Middle frontal gyrus (tissue), 1 donor: ENCODE results near the gene SMC5.
"Not testable (repeated sequence)": the region's sequence is repeated elsewhere in the genome, so short reads cannot be mapped to it uniquely, and the experiment has no call there.

Experiments
- DNase-seq: peaks from one replicate; pipeline ENCODE4 v3.0.0-alpha.2; 2015; ENCODE audit warnings: low spot score; ENCODE audit errors: extremely low spot score

Gene SMC5

GRCh38 chr9:70362952-70363351 lies 104.2 kb downstream of the SMC5 start:
- no peak for DNase-seq

GRCh38 chr9:70363760-70364159 lies 105.0 kb downstream of the SMC5 start:
- DNase-seq, result no peak

GRCh38 chr9:70367305-70367930 lies 108.6 kb downstream of the SMC5 start:
- no peak for DNase-seq

- DNase-seq, result no peak
Measured at GRCh38 chr9:70374962-70375618, 116.3 kb downstream of the SMC5 start.

- no peak for DNase-seq
Measured at GRCh38 chr9:70382046-70382708, 123.4 kb downstream of the SMC5 start.

- no peak for DNase-seq
Measured at GRCh38 chr9:70382709-70383605, 124.2 kb downstream of the SMC5 start.

- no peak for DNase-seq
Measured at GRCh38 chr9:70385426-70385825, 126.6 kb downstream of the SMC5 start.

- no peak for DNase-seq
Measured at GRCh38 chr9:70387663-70388062, 128.9 kb downstream of the SMC5 start.

- no peak for DNase-seq
Measured at GRCh38 chr9:70389188-70389587, 130.4 kb downstream of the SMC5 start.

- DNase-seq, result no peak
Measured at GRCh38 chr9:70389621-70390266, 131.0 kb downstream of the SMC5 start.

GRCh38 chr9:70390933-70391341 lies 132.2 kb downstream of the SMC5 start:
- no peak for DNase-seq

- no peak for DNase-seq
Measured at GRCh38 chr9:70392189-70392588, 133.4 kb downstream of the SMC5 start.

- DNase-seq, result no peak
Measured at GRCh38 chr9:70392850-70393249, 134.1 kb downstream of the SMC5 start.

- DNase-seq, result no peak
Measured at GRCh38 chr9:70395652-70396051, 136.9 kb downstream of the SMC5 start.

GRCh38 chr9:70398145-70398556 lies 139.4 kb downstream of the SMC5 start:
- no peak for DNase-seq

- no peak for DNase-seq
Measured at GRCh38 chr9:70399141-70399540, 140.4 kb downstream of the SMC5 start.

GRCh38 chr9:70400107-70400892 lies 141.5 kb downstream of the SMC5 start:
- DNase-seq, result no peak

GRCh38 chr9:70401241-70401640 lies 142.5 kb downstream of the SMC5 start:
- DNase-seq, result not testable (repeated sequence)

GRCh38 chr9:70402213-70402612 lies 143.4 kb downstream of the SMC5 start:
- no peak for DNase-seq

- no peak for DNase-seq
Measured at GRCh38 chr9:70403166-70403565, 144.4 kb downstream of the SMC5 start.
